B cell (primary cell): Measurements from ENCODE around the gene TMEM238. TPM values are rescaled to one million over a fixed set of nuclear protein-coding genes. Genes with fewer than 3 reads are reported as not detected.

Experiments
- ATAC-seq: fragments of 200-7000 bp; cut with Tn5 transposase; one replicate; pipeline ENCODE4 v1.10.0; 2021; ENCODE audit warnings: low read depth, mild to moderate bottlenecking, moderate number of reproducible peaks, moderate library complexity
- CTCF ChIA-PET: fragments of 350-600 bp; sonication (Branson Sonifier 250); formaldehyde crosslinking; loops from one replicate; lab custom pipeline; 2021; ENCODE audit warnings: antibody characterized with exemption, inconsistent platforms; lab: Charles Lee
- POLR2A ChIA-PET: fragments of 350-600 bp; sonication (Branson Sonifier 250); formaldehyde crosslinking; loops from one replicate; lab custom pipeline; 2021; ENCODE audit warnings: antibody characterized with exemption; lab: Charles Lee
- DNase-seq: peaks from one replicate; pipeline ENCODE4 v3.0.0; 2013
- H2AFZ ChIP-seq: 2 replicates; pipeline ENCODE4 v1.6.1; 2012; ENCODE audit warnings: mild to moderate bottlenecking, low read depth, low read length; ENCODE audit not compliant: insufficient read depth, poor library complexity, severe bottlenecking
- H3K27ac ChIP-seq, 2 donors: 1 replicate in 1 of 2; 2 replicates in 1 of 2; pipeline ENCODE4 v1.5.1; 2012 to 2013; ENCODE audit warnings: low read length in 2 of 2, mild to moderate bottlenecking in 2 of 2, moderate library complexity in 1 of 2
- H3K27me3 ChIP-seq, 4 experiments: fragments of 200-600 bp in 1 of 4; sonication (generic) in 1 of 4; replicated peaks in 1 of 4; 1 replicate in 2 of 4; 2 replicates in 2 of 4; pipeline versions ENCODE4 v1.6.1 to v1.7.0; 2013 to 2016; ENCODE audit warnings: low read length in 3 of 4, mild to moderate bottlenecking in 2 of 4, mixed read lengths in 1 of 4, moderate library complexity in 1 of 4; ENCODE audit not compliant: insufficient read depth in 4 of 4, control insufficient read depth in 3 of 4; ENCODE audit errors: control extremely low read depth in 1 of 4
- H3K36me3 ChIP-seq, 2 experiments: replicated peaks in 1 of 2; 1 replicate in 1 of 2; 2 replicates in 1 of 2; pipeline versions ENCODE4 v1.6.1 to v1.7.1; 2013; ENCODE audit warnings: low read length in 1 of 2; ENCODE audit not compliant: insufficient read depth in 2 of 2, control insufficient read depth in 1 of 2; ENCODE audit errors: control extremely low read depth in 1 of 2, extremely low read depth in 1 of 2
- H3K4me1 ChIP-seq, 2 donors: fragments of 200-600 bp in 1 of 2; sonication (generic) in 1 of 2; 1 replicate in 1 of 2; 2 replicates in 1 of 2; pipeline versions ENCODE4 v1.5.1 to v1.6.1; 2013 to 2017; ENCODE audit warnings: low read length in 2 of 2; ENCODE audit not compliant: control insufficient read depth in 2 of 2, insufficient read depth in 2 of 2
- H3K4me2 ChIP-seq: replicated peaks from 2 replicates; pipeline ENCODE3; 2012; ENCODE audit warnings: mild to moderate bottlenecking, low read depth, low read length; ENCODE audit not compliant: poor library complexity, severe bottlenecking
- H3K4me3 ChIP-seq, 5 experiments: fragments of 200-600 bp in 1 of 5; sonication (generic) in 1 of 5; 1 replicate in 3 of 5; 2 replicates in 2 of 5; pipeline versions ENCODE4 v1.5.1 to v1.7.0; 2011 to 2016; ENCODE audit warnings: low read length in 4 of 5, mild to moderate bottlenecking in 4 of 5, low read depth in 2 of 5, control low read depth in 1 of 5, moderate library complexity in 1 of 5; ENCODE audit not compliant: insufficient read depth in 1 of 5; ENCODE audit errors: control extremely low read depth in 1 of 5, extremely low read depth in 1 of 5
- H3K79me2 ChIP-seq: fragments of 200-600 bp; sonication (generic); one replicate; pipeline ENCODE4 v1.6.0; 2016; ENCODE audit warnings: low read length; ENCODE audit not compliant: control insufficient read depth, insufficient read depth
- H3K9ac ChIP-seq: fragments of 200-600 bp; sonication (generic); 2 replicates; pipeline ENCODE4 v1.6.1; 2017; ENCODE audit warnings: mild to moderate bottlenecking, low read length, moderate library complexity
- H3K9me3 ChIP-seq, 3 donors: one replicate each; pipeline versions ENCODE4 v1.6.1 to v1.7.1; 2013; ENCODE audit warnings: low read length in 2 of 3; ENCODE audit not compliant: control insufficient read depth in 2 of 3, insufficient read depth in 1 of 3; ENCODE audit errors: control extremely low read depth in 1 of 3
- H4K20me1 ChIP-seq: 2 replicates; pipeline ENCODE4 v1.6.0; 2012; ENCODE audit warnings: mild to moderate bottlenecking, low read length; ENCODE audit not compliant: insufficient read depth, control insufficient read depth, poor library complexity, severe bottlenecking
- H3K27ac Mint-ChIP-seq: one replicate; pipeline ENCODE4 v1.8.0; 2021; ENCODE audit warnings: mixed read lengths
- H3K27me3 Mint-ChIP-seq: one replicate; pipeline ENCODE4 v1.8.0; 2021; ENCODE audit warnings: mixed read lengths
- H3K4me1 Mint-ChIP-seq: one replicate; pipeline ENCODE4 v1.8.0; 2021; ENCODE audit warnings: mixed read lengths
- H3K4me3 Mint-ChIP-seq: one replicate; pipeline ENCODE4 v1.8.0; 2021; ENCODE audit warnings: mixed read lengths
- H3K9me3 Mint-ChIP-seq: one replicate; pipeline ENCODE4 v1.8.0; 2022; ENCODE audit warnings: mixed read lengths; ENCODE audit not compliant: insufficient read depth
- CTCF ChIP-seq: fragments of 200-600 bp; IDR thresholded peaks from one replicate; pipeline ENCODE4 v1.8.0; 2022; ENCODE audit warnings: antibody characterized with exemption, mild to moderate bottlenecking
- EZH2 ChIP-seq: IDR thresholded peaks from 2 replicates; pipeline ENCODE4 v1.6.1; 2012; ENCODE audit warnings: borderline replicate concordance, low read depth, mild to moderate bottlenecking, moderate library complexity, low read length; ENCODE audit not compliant: insufficient read depth, poor library complexity, severe bottlenecking
- WGBS: methylation state at CpG from one replicate; pipeline ENCODE4 v1.1.5; 2013; ENCODE audit warnings: missing lambda C conversion rate; ENCODE audit not compliant: insufficient coverage; 5-methylcytosine and 5-hydroxymethylcytosine counted together
- intact Hi-C: fragments of 100-400 bp; cut with micrococcal nuclease; formaldehyde crosslinking; loops from one replicate; pipeline ENCODE4 v1.10.0; 2022
- polyA plus RNA-seq: library from polyadenylated mRNA; depleted of rRNA; stranded (reverse); fragments of >200 nt; gene quantifications from 2 replicates; pipeline ENCODE4 v1.2.3, GENCODE V29; 2012
- total RNA-seq, 2 donors: library from RNA; stranded (reverse); fragments of 120-200 nt in 1 of 2; gene quantifications; 1 replicate in 1 of 2; 2 replicates in 1 of 2; pipeline versions ENCODE4 v1.2.3 to v1.2.4, GENCODE V29; 2013 to 2022

The TMEM238 gene
- total and polyA plus RNA-seq, 2 donors (not counting 1 experiment from before 2014, with no cell fraction given) = 0.76 to 4.7 TPM

GRCh38 chr19:55376241-55376933, 7.7 kb downstream of the TMEM238 start, which contains the start of gene TMEM190:
TSS of gene TMEM190 (plus strand) at chr19:55376826. CDS start at chr19:55376854, 28 bp downstream.
- intact Hi-C loops = no loop called here
- Histone ChIP-seq H2AFZ (no peak within 1 kb of the TSS), H3K4me3 (no peak within 1 kb of the TSS), H3K9ac (no peak within 1 kb of the TSS), H3K4me2 (no peak within 1 kb of the TSS), H3K9me3 (peaks cover 0 to 11% (median 0%) of the 10 kb centered on the region in 3 donors), H3K79me2 (no peaks in the 10 kb centered on the region), H3K36me3 (no peaks in the 10 kb centered on the region), H3K4me1 (no peaks in the 10 kb centered on the region), H4K20me1 (no peaks in the 10 kb centered on the region), H3K27ac (no peak within 1 kb of the TSS), H3K27me3 (peaks cover 0 to 48% (median 17%) of the 10 kb centered on the region in 4 experiments)
- ChIA-PET CTCF (no interaction called here), POLR2A (interaction anchor here (0.6 kb wide), 1 partner anchor 38 kb away, joined by 3 read pairs; no protein-coding TSS in a partner anchor)
- Mint-ChIP-seq H3K27me3 (peaks cover 19% of the 10 kb centered on the region), H3K9me3 (no peaks in the 10 kb centered on the region), H3K4me3 (no peak within 1 kb of the TSS), H3K4me1 (no peaks in the 10 kb centered on the region), H3K27ac (no peak within 1 kb of the TSS)
- no peak for DNase-seq
- TF ChIP-seq CTCF = no peak
- TF ChIP-seq EZH2 = no peak
- 59% methylated on average over 20 of the region's 21 CpGs for WGBS
- no peak for ATAC-seq
